HCT116 (cell line): ENCODE measurements around the gene TOMM40. TPM values are rescaled to one million over a fixed set of nuclear protein-coding genes. Genes with fewer than 3 reads are reported as not detected.

Experiments used
- ATAC-seq: fragments of 200-7000 bp; cut with Tn5 transposase; 2 replicates; pipeline ENCODE4 v1.9.1; 2020; ENCODE audit warnings: mild to moderate bottlenecking, moderate library complexity
- BruUV-seq: library from RNA; stranded (reverse); fragments of 400-500 nt; replicated peaks from 2 replicates; lab custom pipeline; 2021; lab: Mats Ljungman, UMichigan
- CTCF ChIA-PET: fragments of 300-600 bp; sonication (Branson Sonifier 250); formaldehyde crosslinking; loops from one replicate; lab custom pipeline; 2021; ENCODE audit warnings: antibody characterized with exemption; lab: Charles Lee
- POLR2A ChIA-PET: fragments of 300-600, 350-600 bp; sonication (Branson Sonifier 250); formaldehyde crosslinking; loops from one replicate; lab custom pipeline; 2021; ENCODE audit warnings: antibody characterized with exemption; lab: Charles Lee
- RAD21 ChIA-PET, 2 experiments: fragments of 300-600 bp; sonication (Branson Sonifier 250); formaldehyde crosslinking; loops; one replicate each; lab custom pipeline; 2023; ENCODE audit warnings: low total read pairs in 2 of 2; ENCODE audit not compliant: uncharacterized antibody in 2 of 2, unreplicated experiment in 2 of 2, low non-redundant PET in 1 of 2; lab: Charles Lee
- DNase-seq: peaks from one replicate; pipeline ENCODE4 v3.0.0-alpha.2; 2010; ENCODE audit warnings: low read depth, low spot score
- H2AFZ ChIP-seq: fragments of 200-600 bp; shearing (Covaris generic), sonication (generic); 2 replicates; pipeline ENCODE4 v1.6.1; 2017; ENCODE audit warnings: low read depth, mixed run types, mixed read lengths, antibody characterized with exemption, low read length; ENCODE audit not compliant: poor library complexity, severe bottlenecking
- H3K27ac ChIP-seq: 2 replicates; pipeline ENCODE4 v1.5.1; 2012; ENCODE audit warnings: low read depth, low read length
- H3K27me3 ChIP-seq: fragments of 200-600 bp; sonication (generic); 2 replicates; pipeline ENCODE4 v1.6.1; 2016; ENCODE audit warnings: mixed run types, low read length, mixed read lengths; ENCODE audit not compliant: insufficient read depth
- H3K36me3 ChIP-seq, 2 experiments: fragments of 200-500 bp in 1 of 2; fragments of 200-600 bp in 1 of 2; sonication (Bioruptor generic) in 1 of 2; sonication (generic) in 1 of 2; 2 replicates each; pipeline versions ENCODE4 v1.5.1 to v1.6.1; 2014 to 2016; ENCODE audit warnings: low read length in 2 of 2, inconsistent platforms in 1 of 2, mixed read lengths in 1 of 2, mixed run types in 1 of 2; ENCODE audit not compliant: insufficient read depth in 2 of 2, control insufficient read depth in 1 of 2
- H3K4me1 ChIP-seq, 2 experiments: fragments of 200-600 bp in 1 of 2; sonication (generic) in 1 of 2; 2 replicates each; pipeline versions ENCODE4 v1.5.1 to v1.6.1; 2012 to 2017; ENCODE audit warnings: low read length in 2 of 2, inconsistent platforms in 1 of 2, mild to moderate bottlenecking in 1 of 2, mixed read lengths in 1 of 2, mixed run types in 1 of 2, moderate library complexity in 1 of 2; ENCODE audit not compliant: insufficient read depth in 2 of 2, control insufficient read depth in 1 of 2
- H3K4me2 ChIP-seq: fragments of 200-600 bp; sonication (generic); 2 replicates; pipeline ENCODE4 v1.6.1; 2017; ENCODE audit warnings: mixed run types, low read length, mixed read lengths
- H3K4me3 ChIP-seq, 2 experiments: fragments of 200-600 bp in 1 of 2; sonication (generic) in 1 of 2; replicated peaks in 1 of 2; 2 replicates each; pipeline ENCODE4 v1.5.1; 2011 to 2016; ENCODE audit warnings: low read length in 2 of 2, control low read depth in 1 of 2, low read depth in 1 of 2, mild to moderate bottlenecking in 1 of 2, mixed read lengths in 1 of 2, mixed run types in 1 of 2
- H3K79me2 ChIP-seq: fragments of 200-600 bp; sonication (generic); 2 replicates; pipeline ENCODE4 v1.6.1; 2017; ENCODE audit warnings: mild to moderate bottlenecking, mixed run types, low read length, moderate library complexity, mixed read lengths; ENCODE audit not compliant: insufficient read depth
- H3K9ac ChIP-seq: fragments of 200-600 bp; sonication (generic); 2 replicates; pipeline ENCODE4 v1.6.1; 2016; ENCODE audit warnings: low read length, mixed read lengths
- H3K9me2 ChIP-seq: fragments of 200-600 bp; sonication (generic), shearing (Covaris generic); 2 replicates; pipeline ENCODE4 v1.6.1; 2017; ENCODE audit warnings: mixed run types, mild to moderate bottlenecking, moderate library complexity; ENCODE audit not compliant: insufficient read depth
- H3K9me3 ChIP-seq, 2 experiments: fragments of 200-500 bp in 1 of 2; fragments of 200-600 bp in 1 of 2; sonication (Bioruptor generic) in 1 of 2; sonication (generic) in 1 of 2; 2 replicates each; pipeline ENCODE4 v1.6.1; 2014 to 2017; ENCODE audit warnings: low read length in 2 of 2, mixed read lengths in 2 of 2, inconsistent platforms in 1 of 2, low read depth in 1 of 2, mild to moderate bottlenecking in 1 of 2, mixed run types in 1 of 2, moderate library complexity in 1 of 2; ENCODE audit not compliant: control insufficient read depth in 1 of 2, insufficient read depth in 1 of 2
- H4K20me1 ChIP-seq: fragments of 200-600 bp; sonication (generic), shearing (Covaris generic); 2 replicates; pipeline ENCODE4 v1.6.1; 2017; ENCODE audit warnings: mixed run types, mild to moderate bottlenecking, moderate library complexity; ENCODE audit not compliant: insufficient read depth
- CEBPB ChIP-seq: IDR thresholded peaks from 2 replicates; pipeline ENCODE4 v1.6.1; 2012; ENCODE audit warnings: low read depth
- CTCF ChIP-seq, 3 experiments: fragments of 200-600 bp in 1 of 3; sonication (generic) in 1 of 3; IDR thresholded peaks in 2 of 3; conservative IDR thresholded peaks in 1 of 3; 2 replicates each; pipeline ENCODE4 v1.5.1; 2012 to 2017; ENCODE audit warnings: low read depth in 2 of 3, low read length in 2 of 3, antibody characterized with exemption in 1 of 3, borderline replicate concordance in 1 of 3, control low read depth in 1 of 3, mild to moderate bottlenecking in 1 of 3, mixed read lengths in 1 of 3, mixed run types in 1 of 3, moderate library complexity in 1 of 3; ENCODE audit not compliant: insufficient read depth in 1 of 3
- JUND ChIP-seq: IDR thresholded peaks from 2 replicates; pipeline ENCODE4 v1.6.1; 2012
- SRF ChIP-seq: IDR thresholded peaks from 2 replicates; pipeline ENCODE4 v1.6.1; 2012; ENCODE audit warnings: low read depth
- ZFX ChIP-seq: fragments of 450-650 bp; IDR thresholded peaks from 2 replicates; pipeline ENCODE4 v1.6.1; 2017
- intact Hi-C: fragments of 100-400 bp; cut with micrococcal nuclease; formaldehyde crosslinking; loops from 2 replicates; pipeline ENCODE4 v1.10.0; 2022
- total RNA-seq: library from RNA; stranded (reverse); gene quantifications from one replicate; pipeline ENCODE4 v1.2.1, GENCODE V29; 2021; ENCODE audit not compliant: unreplicated experiment
- TF ChIP-seq, protein P1 (sequence below): IDR thresholded peaks from 2 replicates; pipeline ENCODE4 v1.6.1; 2011; ENCODE audit warnings: mild to moderate bottlenecking, low read length, moderate library complexity; ENCODE audit not compliant: insufficient replicate concordance; ENCODE audit errors: extremely low read depth
- TF ChIP-seq, protein P2 (sequence below): IDR thresholded peaks from 2 replicates; pipeline ENCODE4 v1.6.1; 2012
- TF ChIP-seq, protein P3 (sequence below): IDR thresholded peaks from 2 replicates; pipeline ENCODE4 v1.6.1; 2012; ENCODE audit warnings: low read depth
- TF ChIP-seq, protein P4 (sequence below): IDR thresholded peaks from 2 replicates; pipeline ENCODE4 v1.6.1; 2012

TOMM40 gene
- total RNA-seq, 1 experiment from 2014 or later: 178 TPM

DNA sequence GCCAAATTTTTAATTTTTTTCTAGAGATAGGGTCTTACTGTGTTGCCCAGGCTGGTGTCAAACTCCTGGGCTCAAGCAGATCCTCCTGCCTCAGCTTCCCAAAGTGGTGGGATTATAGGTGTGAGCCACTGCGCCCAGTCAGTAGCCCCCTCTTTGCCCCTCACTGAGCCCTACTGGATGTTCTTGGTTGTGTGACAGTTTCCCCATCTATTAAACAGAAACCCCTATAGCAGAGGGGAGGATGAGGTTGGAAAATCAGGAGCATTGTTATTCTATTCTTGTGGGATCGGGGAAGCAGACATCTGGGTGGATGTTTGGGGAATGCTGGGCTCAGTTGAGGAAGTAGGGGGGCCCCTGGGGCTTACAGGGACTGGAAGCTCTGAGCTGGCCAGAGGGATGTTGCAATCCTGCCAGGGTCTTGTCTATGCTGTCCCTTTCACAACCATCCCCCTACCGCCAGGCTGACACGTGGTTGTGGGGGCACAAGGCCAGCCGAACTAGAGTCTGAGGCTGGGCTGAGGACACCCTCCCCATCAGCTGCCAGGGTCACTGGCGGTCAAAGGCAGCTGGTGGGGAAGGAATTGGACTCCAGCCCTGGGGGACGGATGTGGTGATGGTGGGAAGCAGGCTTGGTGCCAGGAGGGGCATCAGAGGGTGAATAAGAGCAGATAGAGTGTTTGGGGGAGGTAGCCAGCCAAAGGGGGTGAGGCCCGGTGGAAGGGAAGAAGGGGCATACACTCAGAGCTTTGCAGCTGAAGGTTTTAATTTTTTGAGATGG is 34.2 kb downstream of the TOMM40 start:
- no peak overlapping the region for H3K4me2 ChIP-seq
- intact Hi-C loops: no loop called here
- no peak overlapping the region for H3K9ac ChIP-seq
- no peak for DNase-seq
- POLR2A ChIA-PET: no interaction called here
- no peaks in the 10 kb centered on the region for H4K20me1 ChIP-seq
- RAD21 ChIA-PET: no interaction called here
- no peak overlapping the region for H2AFZ ChIP-seq
- H3K4me3 ChIP-seq: no peak overlapping the region
- H3K79me2 ChIP-seq: no peaks in the 10 kb centered on the region
- no TSS peak for BruUV-seq
- CTCF ChIA-PET: no interaction called here
- TF ChIP-seq, protein P1, sequence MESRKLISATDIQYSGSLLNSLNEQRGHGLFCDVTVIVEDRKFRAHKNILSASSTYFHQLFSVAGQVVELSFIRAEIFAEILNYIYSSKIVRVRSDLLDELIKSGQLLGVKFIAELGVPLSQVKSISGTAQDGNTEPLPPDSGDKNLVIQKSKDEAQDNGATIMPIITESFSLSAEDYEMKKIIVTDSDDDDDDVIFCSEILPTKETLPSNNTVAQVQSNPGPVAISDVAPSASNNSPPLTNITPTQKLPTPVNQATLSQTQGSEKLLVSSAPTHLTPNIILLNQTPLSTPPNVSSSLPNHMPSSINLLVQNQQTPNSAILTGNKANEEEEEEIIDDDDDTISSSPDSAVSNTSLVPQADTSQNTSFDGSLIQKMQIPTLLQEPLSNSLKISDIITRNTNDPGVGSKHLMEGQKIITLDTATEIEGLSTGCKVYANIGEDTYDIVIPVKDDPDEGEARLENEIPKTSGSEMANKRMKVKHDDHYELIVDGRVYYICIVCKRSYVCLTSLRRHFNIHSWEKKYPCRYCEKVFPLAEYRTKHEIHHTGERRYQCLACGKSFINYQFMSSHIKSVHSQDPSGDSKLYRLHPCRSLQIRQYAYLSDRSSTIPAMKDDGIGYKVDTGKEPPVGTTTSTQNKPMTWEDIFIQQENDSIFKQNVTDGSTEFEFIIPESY: no peak
- TF ChIP-seq JUND: no peak
- TF ChIP-seq CTCF (IDR thresholded peaks at IDR 0.05 in 2 of 3, conservative IDR thresholded peaks at IDR 0.05 in 1 of 3; ENCODE audit: borderline replicate concordance in 1 of 3, insufficient read depth in 1 of 3, low read depth in 2 of 3, low read length in 2 of 3): no peak
- TF ChIP-seq CEBPB: no peak
- no peak for TF ChIP-seq SRF
- TF ChIP-seq, protein P2, sequence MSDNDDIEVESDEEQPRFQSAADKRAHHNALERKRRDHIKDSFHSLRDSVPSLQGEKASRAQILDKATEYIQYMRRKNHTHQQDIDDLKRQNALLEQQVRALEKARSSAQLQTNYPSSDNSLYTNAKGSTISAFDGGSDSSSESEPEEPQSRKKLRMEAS: no peak
- TF ChIP-seq, protein P3, sequence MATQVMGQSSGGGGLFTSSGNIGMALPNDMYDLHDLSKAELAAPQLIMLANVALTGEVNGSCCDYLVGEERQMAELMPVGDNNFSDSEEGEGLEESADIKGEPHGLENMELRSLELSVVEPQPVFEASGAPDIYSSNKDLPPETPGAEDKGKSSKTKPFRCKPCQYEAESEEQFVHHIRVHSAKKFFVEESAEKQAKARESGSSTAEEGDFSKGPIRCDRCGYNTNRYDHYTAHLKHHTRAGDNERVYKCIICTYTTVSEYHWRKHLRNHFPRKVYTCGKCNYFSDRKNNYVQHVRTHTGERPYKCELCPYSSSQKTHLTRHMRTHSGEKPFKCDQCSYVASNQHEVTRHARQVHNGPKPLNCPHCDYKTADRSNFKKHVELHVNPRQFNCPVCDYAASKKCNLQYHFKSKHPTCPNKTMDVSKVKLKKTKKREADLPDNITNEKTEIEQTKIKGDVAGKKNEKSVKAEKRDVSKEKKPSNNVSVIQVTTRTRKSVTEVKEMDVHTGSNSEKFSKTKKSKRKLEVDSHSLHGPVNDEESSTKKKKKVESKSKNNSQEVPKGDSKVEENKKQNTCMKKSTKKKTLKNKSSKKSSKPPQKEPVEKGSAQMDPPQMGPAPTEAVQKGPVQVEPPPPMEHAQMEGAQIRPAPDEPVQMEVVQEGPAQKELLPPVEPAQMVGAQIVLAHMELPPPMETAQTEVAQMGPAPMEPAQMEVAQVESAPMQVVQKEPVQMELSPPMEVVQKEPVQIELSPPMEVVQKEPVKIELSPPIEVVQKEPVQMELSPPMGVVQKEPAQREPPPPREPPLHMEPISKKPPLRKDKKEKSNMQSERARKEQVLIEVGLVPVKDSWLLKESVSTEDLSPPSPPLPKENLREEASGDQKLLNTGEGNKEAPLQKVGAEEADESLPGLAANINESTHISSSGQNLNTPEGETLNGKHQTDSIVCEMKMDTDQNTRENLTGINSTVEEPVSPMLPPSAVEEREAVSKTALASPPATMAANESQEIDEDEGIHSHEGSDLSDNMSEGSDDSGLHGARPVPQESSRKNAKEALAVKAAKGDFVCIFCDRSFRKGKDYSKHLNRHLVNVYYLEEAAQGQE: no peak
- TF ChIP-seq ZFX: no peak
- TF ChIP-seq, protein P4, sequence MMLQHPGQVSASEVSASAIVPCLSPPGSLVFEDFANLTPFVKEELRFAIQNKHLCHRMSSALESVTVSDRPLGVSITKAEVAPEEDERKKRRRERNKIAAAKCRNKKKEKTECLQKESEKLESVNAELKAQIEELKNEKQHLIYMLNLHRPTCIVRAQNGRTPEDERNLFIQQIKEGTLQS: no peak
- peaks cover 0 to 14% of the 10 kb centered on the region in 2 experiments; a peak in 3 of 4 replicates for H3K4me1 ChIP-seq
- no peaks in the 10 kb centered on the region for H3K9me3 ChIP-seq
- H3K36me3 ChIP-seq: no peaks in the 10 kb centered on the region
- no peak for ATAC-seq
- no peak overlapping the region for H3K27ac ChIP-seq
- no peaks in the 10 kb centered on the region for H3K9me2 ChIP-seq
- no peaks in the 10 kb centered on the region for H3K27me3 ChIP-seq
